ENCODE measurements around the gene BCR. TPM values are rescaled to one million over a fixed set of nuclear protein-coding genes. Genes with fewer than 3 reads are reported as not detected.
A peak's percentile ranks its signal among the peaks of the same experiment; 100 is the strongest.

Gene BCR
- total and polyA plus RNA-seq, 2 donors (not counting 1 experiment from before 2014, with no cell fraction given), result 15.7 to 66.6 TPM

- H3K27me3 ChIP-seq (ENCODE audit: control insufficient read depth, insufficient read depth, low read length), result no peaks in the 10 kb centered on the region
- H4K20me1 ChIP-seq (ENCODE audit: control insufficient read depth, extremely low read depth, insufficient read depth, low read length), result no peaks in the 10 kb centered on the region
- H3K4me1 ChIP-seq (ENCODE audit: control insufficient read depth, extremely low read depth, insufficient read depth, low read length), result peaks cover 11% of the 10 kb centered on the region
- H3K4me3 ChIP-seq (replicated peaks in 1 of 4; ENCODE audit: control extremely low read depth in 1 of 4, insufficient read depth in 1 of 4, low read depth in 3 of 4, low read length in 4 of 4), result no peak overlapping the region
- H3K79me2 ChIP-seq (ENCODE audit: control insufficient read depth, insufficient read depth, low read length), result no peaks in the 10 kb centered on the region
- no peak for TF ChIP-seq CTCF (conservative IDR thresholded peaks at IDR 0.05 in 1 of 2, IDR thresholded peaks at IDR 0.05 in 1 of 2; ENCODE audit: low read depth in 1 of 2, low read length in 2 of 2)
- TF ChIP-seq EZH2 (IDR thresholded peaks at IDR 0.05; ENCODE audit: low read length, missing control alignments), result no peak
- no peak overlapping the region for H3K4me2 ChIP-seq (ENCODE audit: extremely low read depth, insufficient read depth, low read length)
- no peak overlapping the region for H2AFZ ChIP-seq (ENCODE audit: low read length)
- H3K36me3 ChIP-seq (ENCODE audit: control insufficient read depth, insufficient read depth, low read length), result peaks cover 10% of the 10 kb centered on the region
- no peak for DNase-seq (ENCODE audit: low read depth in 2 of 2)
- no peak overlapping the region for H3K9ac ChIP-seq (ENCODE audit: insufficient read depth, low read length)
- H3K27ac ChIP-seq (ENCODE audit: insufficient read depth, low read length), result no peak overlapping the region
- H3K9me3 ChIP-seq (ENCODE audit: control insufficient read depth, insufficient read depth, low read depth, low read length), result no peaks in the 10 kb centered on the region
These were observed 75.3 kb downstream of the BCR start for GRCh38 chr22:23255506-23256170.

- Histone ChIP-seq H3K79me2 (ENCODE audit: control insufficient read depth, insufficient read depth, low read length) (no peaks in the 10 kb centered on the region), H3K4me1 (ENCODE audit: control insufficient read depth, extremely low read depth, insufficient read depth, low read length) (peaks cover 11% of the 10 kb centered on the region)
- TF ChIP-seq EZH2 (IDR thresholded peaks at IDR 0.05; ENCODE audit: low read length, missing control alignments), result no peak
- TF ChIP-seq CTCF (conservative IDR thresholded peaks at IDR 0.05 in 1 of 2, IDR thresholded peaks at IDR 0.05 in 1 of 2; ENCODE audit: low read depth in 1 of 2, low read length in 2 of 2), result no peak
These were observed 76.0 kb downstream of the BCR start for GRCh38 chr22:23256171-23256932.

DNA sequence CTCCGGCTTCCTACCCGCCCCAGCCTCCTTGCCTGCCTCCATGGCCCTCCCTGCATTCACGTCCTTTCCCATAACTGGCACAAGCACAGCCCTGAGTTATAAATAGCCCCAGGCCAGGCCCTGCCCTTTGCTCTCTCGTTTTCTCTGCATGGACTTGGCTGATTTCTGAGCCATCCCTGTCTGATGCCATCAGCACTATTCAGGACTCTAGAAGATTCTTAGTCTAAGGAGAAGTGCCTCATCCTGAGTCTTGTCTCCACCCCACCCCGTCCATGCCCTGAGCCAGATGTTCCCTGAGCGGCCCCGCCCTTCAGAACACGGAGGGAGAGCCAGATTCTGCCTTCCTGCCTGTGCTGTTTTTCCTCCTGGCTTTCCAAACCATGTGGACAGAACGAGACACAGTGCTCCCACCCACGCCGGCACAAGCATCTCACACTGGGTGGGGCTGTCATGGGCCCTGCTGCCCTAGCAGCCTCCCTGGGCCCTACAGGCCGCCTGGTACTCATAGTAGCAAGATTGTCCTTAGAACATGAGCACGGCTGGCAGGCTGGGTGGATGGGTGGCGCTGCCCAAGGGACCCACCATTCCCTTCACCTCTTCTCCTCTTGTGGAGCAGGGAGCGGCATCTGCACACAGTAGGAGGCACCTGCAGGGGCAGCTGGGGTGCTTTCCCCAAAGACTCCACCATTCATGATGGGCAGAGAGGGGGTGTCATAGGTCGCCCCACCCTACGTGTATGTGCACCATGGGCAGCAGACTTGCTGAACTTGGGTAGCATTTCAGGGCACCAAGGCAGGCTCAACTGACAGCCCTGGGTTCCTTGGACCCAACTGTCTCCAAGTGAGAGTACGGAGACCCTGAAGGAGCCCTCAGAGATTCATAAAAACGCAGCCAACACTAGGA lies 76.9 kb downstream of the BCR start:
- H4K20me1 ChIP-seq (ENCODE audit: control insufficient read depth, extremely low read depth, insufficient read depth, low read length), result no peaks in the 10 kb centered on the region
- no peaks in the 10 kb centered on the region for H3K79me2 ChIP-seq (ENCODE audit: control insufficient read depth, insufficient read depth, low read length)
- no peaks in the 10 kb centered on the region for H3K27me3 ChIP-seq (ENCODE audit: control insufficient read depth, insufficient read depth, low read length)
- peaks cover 15% of the 10 kb centered on the region for H3K36me3 ChIP-seq (ENCODE audit: control insufficient read depth, insufficient read depth, low read length)
- peak in 1 of 2 donors; percentile 51 for DNase-seq (ENCODE audit: low read depth in 2 of 2)
- H3K4me3 ChIP-seq (replicated peaks in 1 of 4; ENCODE audit: control extremely low read depth in 1 of 4, insufficient read depth in 1 of 4, low read depth in 3 of 4, low read length in 4 of 4), result no peak overlapping the region
- H3K27ac ChIP-seq (ENCODE audit: insufficient read depth, low read length), result no peak overlapping the region
- no peak for TF ChIP-seq EZH2 (IDR thresholded peaks at IDR 0.05; ENCODE audit: low read length, missing control alignments)
- no peak for TF ChIP-seq CTCF (conservative IDR thresholded peaks at IDR 0.05 in 1 of 2, IDR thresholded peaks at IDR 0.05 in 1 of 2; ENCODE audit: low read depth in 1 of 2, low read length in 2 of 2)
- peaks cover 11% of the 10 kb centered on the region for H3K4me1 ChIP-seq (ENCODE audit: control insufficient read depth, extremely low read depth, insufficient read depth, low read length)
- no peak overlapping the region for H3K9ac ChIP-seq (ENCODE audit: insufficient read depth, low read length)
- H3K4me2 ChIP-seq (ENCODE audit: extremely low read depth, insufficient read depth, low read length), result peak overlapping the region; percentile 23
- no peaks in the 10 kb centered on the region for H3K9me3 ChIP-seq (ENCODE audit: control insufficient read depth, insufficient read depth, low read depth, low read length)
- no peak overlapping the region for H2AFZ ChIP-seq (ENCODE audit: low read length)

More at GRCh38 chr22:23256171-23256932, 76.0 kb downstream of the BCR start:
- no peaks in the 10 kb centered on the region for H3K9me3 ChIP-seq (ENCODE audit: control insufficient read depth, insufficient read depth, low read depth, low read length)
- no peak overlapping the region for H3K27ac ChIP-seq (ENCODE audit: insufficient read depth, low read length)
- H3K9ac ChIP-seq (ENCODE audit: insufficient read depth, low read length), result no peak overlapping the region
- H3K27me3 ChIP-seq (ENCODE audit: control insufficient read depth, insufficient read depth, low read length), result no peaks in the 10 kb centered on the region
- H3K36me3 ChIP-seq (ENCODE audit: control insufficient read depth, insufficient read depth, low read length), result peaks cover 10% of the 10 kb centered on the region
- H3K4me3 ChIP-seq (replicated peaks in 1 of 4; ENCODE audit: control extremely low read depth in 1 of 4, insufficient read depth in 1 of 4, low read depth in 3 of 4, low read length in 4 of 4), result no peak overlapping the region
- H4K20me1 ChIP-seq (ENCODE audit: control insufficient read depth, extremely low read depth, insufficient read depth, low read length), result no peaks in the 10 kb centered on the region
- H2AFZ ChIP-seq (ENCODE audit: low read length), result no peak overlapping the region
- no peak for DNase-seq (ENCODE audit: low read depth in 2 of 2)
- no peak overlapping the region for H3K4me2 ChIP-seq (ENCODE audit: extremely low read depth, insufficient read depth, low read length)
